ENCODE measurements around the gene RNF123.

- no peak for TF ChIP-seq ZNF274 (IDR thresholded peaks at IDR 0.05; ENCODE audit: low read depth, low read length)
- TF ChIP-seq YY1 (IDR thresholded peaks at IDR 0.05; ENCODE audit: insufficient read depth, insufficient read length): no peak
Measured at GRCh38 chr3:49652903-49653415, 36.4 kb upstream of the RNF123 start.
